Cardiac muscle cell (in vitro differentiated cells and primary cell): ENCODE results near the gene KCNK18. TPM values are rescaled to one million over a fixed set of nuclear protein-coding genes. Genes with fewer than 3 reads are reported as not detected.

ENCODE experiments used
- DNase-seq, 2 donors: peaks; one replicate each; pipeline versions ENCODE4 v3.0.0 to v3.0.0-alpha.2; 2010 to 2017; ENCODE audit warnings: low read depth in 1 of 2, low spot score in 1 of 2
- H3K27ac ChIP-seq: fragments of 200-600 bp; sonication (generic); 2 replicates; pipeline ENCODE4 v1.5.1; 2016
- H3K27me3 ChIP-seq: fragments of 200-600 bp; sonication (generic); 2 replicates; pipeline ENCODE4 v1.6.0; 2016; ENCODE audit warnings: control low read depth
- H3K36me3 ChIP-seq: fragments of 200-600 bp; sonication (generic); 2 replicates; pipeline ENCODE4 v1.5.1; 2016; ENCODE audit warnings: control low read depth
- H3K4me1 ChIP-seq: fragments of 200-600 bp; sonication (generic); 2 replicates; pipeline ENCODE4 v1.8.1; 2017; ENCODE audit warnings: low read depth, mild to moderate bottlenecking, mixed run types
- H3K4me3 ChIP-seq: fragments of 200-600 bp; sonication (generic); 2 replicates; pipeline ENCODE4 v1.5.1; 2016; ENCODE audit warnings: mild to moderate bottlenecking
- H3K9me3 ChIP-seq: fragments of 200-600 bp; sonication (generic); 2 replicates; pipeline ENCODE4 v1.5.1; 2017; ENCODE audit warnings: low read depth, mild to moderate bottlenecking, control low read depth
- CTCF ChIP-seq: IDR thresholded peaks from 2 replicates; pipeline ENCODE4 v1.5.1; 2012; ENCODE audit warnings: low read depth, mild to moderate bottlenecking, low read length
- polyA plus RNA-seq: library from polyadenylated mRNA; unstranded; fragments of >200 nt; fragmentation: Nextera tagmentation; extraction: Ambion mirVana; gene quantifications from 2 replicates; pipeline ENCODE4 v1.2.1, GENCODE V29; 2016
- total RNA-seq: library from RNA; depleted of rRNA; stranded (reverse); fragments of >200 nt; gene quantifications from 2 replicates; pipeline ENCODE4 v1.2.3, GENCODE V29; 2016

The KCNK18 gene
- total RNA-seq (not detected in 2 replicates), polyA plus RNA-seq (not detected in 2 replicates)

- H3K36me3 ChIP-seq, result no peaks in the 10 kb centered on the region
- H3K27ac ChIP-seq, result no peak within 1 kb of the TSS
- no peak for TF ChIP-seq CTCF
- H3K27me3 ChIP-seq, result no peaks in the 10 kb centered on the region
- H3K4me3 ChIP-seq, result no peak within 1 kb of the TSS
- DNase-seq, result no peak
- no peaks in the 10 kb centered on the region for H3K9me3 ChIP-seq
- no peaks in the 10 kb centered on the region for H3K4me1 ChIP-seq
Measured at GRCh38 chr10:117197189-117197588, at the start of gene KCNK18. Gene KCNK18, plus strand, starts transcription at chr10:117197489. Its CDS starts 0 bp downstream, at chr10:117197489.

- Histone ChIP-seq H3K27me3 (peaks cover 90% of the 10 kb centered on the region), H3K36me3 (no peaks in the 10 kb centered on the region), H3K27ac (no peak overlapping the region), H3K4me1 (no peaks in the 10 kb centered on the region), H3K9me3 (peaks cover 2% of the 10 kb centered on the region), H3K4me3 (no peak overlapping the region)
- no peak for DNase-seq
- no peak for TF ChIP-seq CTCF
Measured at GRCh38 chr10:117148284-117148683, 49.0 kb upstream of the KCNK18 start.

- H3K27me3 ChIP-seq, result peaks cover 92% of the 10 kb centered on the region
- TF ChIP-seq CTCF, result no peak
Measured at GRCh38 chr10:117152668-117153067, 44.6 kb upstream of the KCNK18 start.

GRCh38 chr10:117158297-117158696, 39.0 kb upstream of the KCNK18 start:
- no peaks in the 10 kb centered on the region for H3K36me3 ChIP-seq
- no peak for TF ChIP-seq CTCF
- H3K4me3 ChIP-seq, result no peak overlapping the region
- DNase-seq, result no peak
- H3K27me3 ChIP-seq, result peaks cover 100% of the 10 kb centered on the region
- no peak overlapping the region for H3K27ac ChIP-seq
- H3K9me3 ChIP-seq, result no peaks in the 10 kb centered on the region
- no peaks in the 10 kb centered on the region for H3K4me1 ChIP-seq

More at GRCh38 chr10:117152668-117153067, 44.6 kb upstream of the KCNK18 start:
- no peaks in the 10 kb centered on the region for H3K9me3 ChIP-seq
- DNase-seq, result no peak
- H3K27ac ChIP-seq, result no peak overlapping the region
- no peaks in the 10 kb centered on the region for H3K4me1 ChIP-seq
- H3K36me3 ChIP-seq, result no peaks in the 10 kb centered on the region
- no peak overlapping the region for H3K4me3 ChIP-seq

DNA sequence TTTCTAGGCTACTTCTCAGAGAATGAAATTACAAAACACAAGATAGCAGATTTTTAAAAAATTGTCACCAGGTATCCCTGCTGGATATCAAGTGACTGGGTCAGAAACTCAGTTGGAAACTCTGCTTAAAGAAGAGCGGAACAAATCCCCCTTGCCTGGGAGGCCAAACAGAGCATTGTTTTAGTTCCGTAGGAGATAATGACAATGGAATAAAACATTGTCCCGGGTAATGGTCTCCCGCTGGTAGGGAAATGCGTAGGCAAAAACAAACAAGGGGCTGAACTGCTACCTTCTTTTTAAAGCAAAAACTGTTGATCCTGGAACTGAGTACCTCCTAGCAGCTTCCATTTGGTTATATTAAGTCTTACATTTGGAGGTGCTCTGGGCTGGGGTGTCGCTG, 37.9 kb upstream of the KCNK18 start:
- Histone ChIP-seq H3K27me3 (peaks cover 100% of the 10 kb centered on the region), H3K4me3 (no peak overlapping the region), H3K36me3 (no peaks in the 10 kb centered on the region), H3K9me3 (no peaks in the 10 kb centered on the region), H3K27ac (no peak overlapping the region), H3K4me1 (no peaks in the 10 kb centered on the region)
- no peak for TF ChIP-seq CTCF
- DNase-seq, result no peak

DNA sequence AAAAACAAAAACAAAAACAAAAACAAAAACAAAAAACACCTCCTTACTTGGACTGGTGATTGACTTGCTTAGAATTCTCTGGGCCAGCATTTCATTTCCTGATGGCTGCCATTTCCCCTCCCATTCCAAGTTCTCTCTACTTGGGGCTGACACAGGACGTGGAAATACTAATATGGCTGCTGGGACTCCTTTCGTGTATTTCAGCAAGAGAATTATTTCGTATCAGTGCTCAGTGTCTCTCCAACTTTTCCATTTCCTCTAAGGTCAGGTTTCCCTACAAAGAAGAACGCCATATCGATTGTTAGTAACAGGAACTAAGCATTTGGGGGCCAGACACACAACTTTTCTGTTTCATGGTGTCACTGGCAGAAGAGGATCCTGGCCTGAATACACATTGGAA, 36.7 kb upstream of the KCNK18 start:
- no peak for DNase-seq
- Histone ChIP-seq H3K9me3 (no peaks in the 10 kb centered on the region), H3K27me3 (peaks cover 100% of the 10 kb centered on the region), H3K4me3 (no peak overlapping the region), H3K27ac (no peak overlapping the region), H3K4me1 (no peaks in the 10 kb centered on the region), H3K36me3 (no peaks in the 10 kb centered on the region)
- no peak for TF ChIP-seq CTCF
